ENCODE measurements around the gene BCO2.

Gene BCO2

DNA sequence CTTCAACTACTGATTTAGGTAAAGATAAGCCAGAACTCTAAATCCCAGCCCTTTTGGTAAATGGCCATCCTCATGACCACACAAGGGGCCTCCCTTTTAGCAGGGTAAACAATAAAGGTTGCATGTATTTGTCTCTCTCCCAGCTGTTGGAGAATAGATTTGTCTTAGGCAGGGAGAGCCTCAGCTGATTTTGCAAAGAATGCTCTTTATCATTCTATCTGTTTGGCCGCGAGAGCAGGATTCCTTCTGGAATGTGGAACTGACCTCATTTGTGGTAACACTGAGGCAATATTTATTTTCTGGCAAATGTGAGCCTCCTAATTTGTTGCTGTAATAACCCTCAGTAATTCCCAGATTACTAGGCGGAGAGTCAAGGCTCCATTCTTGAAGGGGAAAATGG lies 66.2 kb downstream of the BCO2 start:
- peak; percentile 71 for DNase-seq (ENCODE audit: low read depth)
- TF ChIP-seq, protein P1, sequence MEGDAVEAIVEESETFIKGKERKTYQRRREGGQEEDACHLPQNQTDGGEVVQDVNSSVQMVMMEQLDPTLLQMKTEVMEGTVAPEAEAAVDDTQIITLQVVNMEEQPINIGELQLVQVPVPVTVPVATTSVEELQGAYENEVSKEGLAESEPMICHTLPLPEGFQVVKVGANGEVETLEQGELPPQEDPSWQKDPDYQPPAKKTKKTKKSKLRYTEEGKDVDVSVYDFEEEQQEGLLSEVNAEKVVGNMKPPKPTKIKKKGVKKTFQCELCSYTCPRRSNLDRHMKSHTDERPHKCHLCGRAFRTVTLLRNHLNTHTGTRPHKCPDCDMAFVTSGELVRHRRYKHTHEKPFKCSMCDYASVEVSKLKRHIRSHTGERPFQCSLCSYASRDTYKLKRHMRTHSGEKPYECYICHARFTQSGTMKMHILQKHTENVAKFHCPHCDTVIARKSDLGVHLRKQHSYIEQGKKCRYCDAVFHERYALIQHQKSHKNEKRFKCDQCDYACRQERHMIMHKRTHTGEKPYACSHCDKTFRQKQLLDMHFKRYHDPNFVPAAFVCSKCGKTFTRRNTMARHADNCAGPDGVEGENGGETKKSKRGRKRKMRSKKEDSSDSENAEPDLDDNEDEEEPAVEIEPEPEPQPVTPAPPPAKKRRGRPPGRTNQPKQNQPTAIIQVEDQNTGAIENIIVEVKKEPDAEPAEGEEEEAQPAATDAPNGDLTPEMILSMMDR (IDR thresholded peaks at IDR 0.05; ENCODE audit: low read length, missing control alignments): no peak
- no peak overlapping the region for H3K4me3 ChIP-seq (replicated peaks; ENCODE audit: low read depth, low read length)

DNA sequence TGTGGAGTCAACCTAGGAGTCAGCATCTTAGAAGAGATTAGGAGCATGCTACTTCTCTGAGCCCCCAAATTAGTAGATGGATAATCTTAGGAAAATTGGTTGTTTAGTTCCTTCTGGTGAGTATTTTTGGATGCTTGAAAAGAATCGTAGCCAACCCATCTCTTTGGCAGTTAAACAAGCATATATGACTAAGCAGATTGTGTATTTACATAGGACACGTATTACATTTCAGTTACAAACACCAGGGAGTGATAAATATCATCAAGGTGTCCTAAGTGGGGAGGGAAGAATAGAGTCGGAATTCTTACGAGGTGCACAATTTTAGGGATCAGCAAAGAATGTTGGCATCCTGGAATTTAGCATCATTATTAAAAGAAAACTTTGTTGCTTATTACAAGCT lies 71.9 kb downstream of the BCO2 start:
- no peak for DNase-seq (ENCODE audit: low read depth)
- no peak overlapping the region for H3K4me3 ChIP-seq (replicated peaks; ENCODE audit: low read depth, low read length)
- TF ChIP-seq, protein P1 (IDR thresholded peaks at IDR 0.05; ENCODE audit: low read length, missing control alignments): no peak

DNA sequence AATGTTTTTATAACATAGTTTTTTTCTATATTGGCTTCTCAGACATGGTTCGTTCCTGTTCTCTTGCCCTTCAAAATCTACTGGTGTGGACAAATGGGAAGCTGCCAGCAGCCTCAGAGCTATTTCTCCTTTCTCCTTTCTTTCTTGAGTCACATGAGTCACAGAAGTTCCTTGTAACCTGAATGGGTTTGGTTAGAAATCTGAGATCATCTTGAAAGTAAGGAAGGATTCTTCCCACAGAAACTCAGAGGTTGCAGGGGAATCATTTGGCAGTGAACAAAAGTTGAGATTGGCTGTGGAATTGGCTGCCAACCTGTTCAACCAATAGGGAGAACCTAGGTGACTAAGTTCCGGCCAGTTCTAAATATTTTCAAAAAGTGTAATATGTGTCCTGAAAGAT lies 72.9 kb downstream of the BCO2 start:
- peak; percentile 28 for DNase-seq (ENCODE audit: low read depth)
- no peak overlapping the region for H3K4me3 ChIP-seq (replicated peaks; ENCODE audit: low read depth, low read length)
- TF ChIP-seq, protein P1 (IDR thresholded peaks at IDR 0.05; ENCODE audit: low read length, missing control alignments): no peak

DNA sequence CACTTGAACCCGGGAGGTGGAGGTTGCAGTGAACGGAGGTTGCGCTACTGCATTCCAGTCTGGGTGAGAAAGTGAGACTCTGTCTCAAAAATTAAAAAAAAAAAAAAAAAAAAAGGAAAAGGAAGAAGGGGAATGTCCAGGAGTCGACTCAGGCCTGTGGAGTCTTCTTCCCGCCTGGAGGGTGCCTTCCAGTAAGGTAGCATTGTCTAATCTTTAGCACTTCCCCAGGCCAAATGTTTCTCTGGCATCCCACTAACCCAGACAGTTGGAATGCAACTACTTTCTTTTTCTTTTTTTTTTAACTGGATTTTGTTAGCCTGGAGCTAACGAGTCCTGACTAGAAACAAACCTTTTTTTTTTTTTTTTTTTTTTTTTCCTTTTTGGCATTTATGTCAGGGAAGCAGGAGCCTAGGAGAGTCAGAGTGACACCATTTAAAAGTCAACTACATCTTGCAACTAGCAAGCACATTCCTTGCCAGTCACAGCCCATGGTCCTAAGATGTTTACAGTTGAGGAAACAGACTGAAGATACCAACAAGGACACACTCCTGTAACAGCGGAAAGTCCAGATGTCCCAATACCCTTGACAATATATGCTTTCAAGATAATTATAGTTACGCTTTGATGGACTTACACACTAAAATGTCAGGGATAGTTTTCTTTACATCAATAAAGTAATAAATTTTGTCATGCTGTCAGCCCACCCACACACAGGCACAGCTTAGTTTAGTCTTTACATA lies 74.7 kb downstream of the BCO2 start:
- TF ChIP-seq, protein P1 (IDR thresholded peaks at IDR 0.05; ENCODE audit: low read length, missing control alignments): no peak
- no peak overlapping the region for H3K4me3 ChIP-seq (replicated peaks; ENCODE audit: low read depth, low read length)
- DNase-seq (ENCODE audit: low read depth): no peak

DNA sequence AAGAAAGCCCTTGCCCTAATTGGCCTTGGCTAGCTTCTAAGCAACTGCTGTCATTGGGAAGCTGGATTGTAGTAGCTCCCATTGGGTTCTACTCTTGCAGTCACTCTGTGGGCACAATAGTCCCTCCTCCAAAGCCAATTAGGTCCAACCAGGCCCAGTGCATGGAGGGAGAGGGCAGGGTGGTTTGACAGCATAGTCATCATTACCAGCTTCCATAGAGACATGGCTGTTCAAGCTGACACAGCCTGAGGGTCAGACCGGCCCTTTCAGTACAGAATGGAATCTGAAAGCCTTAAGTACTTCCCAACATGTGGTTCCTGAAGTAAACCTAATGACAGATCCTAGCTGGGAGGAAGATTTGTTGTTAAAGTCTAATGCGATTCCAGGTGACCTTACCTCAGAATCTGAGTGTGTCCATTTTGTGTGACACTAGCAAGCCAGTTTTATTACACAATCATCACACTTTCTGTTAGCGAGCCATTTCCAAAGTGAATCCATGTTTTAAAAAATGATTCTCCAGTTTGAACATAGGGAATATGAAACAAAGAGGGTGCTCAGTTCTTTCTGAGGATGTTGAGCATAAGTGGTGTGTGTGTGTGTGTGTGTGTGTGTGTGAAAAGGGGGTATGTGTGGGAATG lies 78.4 kb downstream of the BCO2 start:
- TF ChIP-seq, protein P1 (IDR thresholded peaks at IDR 0.05; ENCODE audit: low read length, missing control alignments): no peak
- DNase-seq (ENCODE audit: low read depth): no peak
- H3K4me3 ChIP-seq (replicated peaks; ENCODE audit: low read depth, low read length): no peak overlapping the region

DNA sequence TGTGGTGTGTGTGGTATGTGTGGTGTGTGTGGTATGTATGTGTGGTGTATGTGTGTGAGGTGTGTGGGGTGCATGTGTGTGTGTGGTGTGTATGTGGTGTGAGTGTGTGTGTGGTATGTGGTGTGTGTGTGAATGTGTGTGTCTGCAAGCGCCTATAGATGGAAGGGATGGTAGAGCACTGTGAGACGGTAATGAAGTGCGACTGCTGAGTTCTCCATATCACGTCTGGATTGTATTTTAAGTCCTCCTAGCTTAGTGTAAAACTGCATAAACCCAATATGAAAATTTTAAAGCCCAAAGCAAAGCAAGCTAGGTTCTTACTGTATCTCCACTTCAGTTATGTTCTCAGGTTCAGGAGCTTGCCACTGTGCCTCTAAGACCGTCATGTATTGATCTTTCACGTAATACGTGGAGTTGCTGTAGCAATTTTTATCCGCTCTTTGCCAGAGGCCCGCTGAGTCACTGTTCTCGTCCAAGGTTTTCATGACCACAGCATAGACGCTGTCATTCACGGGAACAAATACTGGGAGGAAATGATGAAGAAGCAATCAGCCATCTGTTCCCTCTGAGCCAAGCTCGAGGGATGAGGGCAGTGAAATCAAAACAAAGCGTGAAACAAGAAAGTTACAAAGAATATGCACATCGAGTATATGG lies 79.9 kb downstream of the BCO2 start:
- DNase-seq (ENCODE audit: low read depth): peak; percentile 89
- no peak overlapping the region for H3K4me3 ChIP-seq (replicated peaks; ENCODE audit: low read depth, low read length)
- TF ChIP-seq, protein P1 (IDR thresholded peaks at IDR 0.05; ENCODE audit: low read length, missing control alignments): no peak
